GM19372 (cell line): Measurements from ENCODE around the gene MBNL1.
"Not testable (repeated sequence)": the region's sequence is repeated elsewhere in the genome, so short reads cannot be mapped to it uniquely, and the experiment has no call there.

Source experiments
- ATAC-seq: cut with Tn5 transposase; IDR thresholded peaks from one replicate; pipeline ENCODE4 v1.9.1; 2021; ENCODE audit warnings: mild to moderate bottlenecking, low read depth, moderate library complexity; ENCODE audit not compliant: unreplicated experiment

Gene MBNL1

GRCh38 chr3:152391671-152392070, 122.9 kb downstream of the MBNL1 start:
- ATAC-seq: no peak

GRCh38 chr3:152392272-152392880, 123.6 kb downstream of the MBNL1 start:
- no peak for ATAC-seq

- ATAC-seq: no peak
Observed at GRCh38 chr3:152394246-152394645, 125.5 kb downstream of the MBNL1 start.

GRCh38 chr3:152395764-152396163, 127.0 kb downstream of the MBNL1 start:
- ATAC-seq: no peak

GRCh38 chr3:152396867-152397266, 128.1 kb downstream of the MBNL1 start:
- no peak for ATAC-seq

- not testable (repeated sequence) for ATAC-seq
Observed at GRCh38 chr3:152397348-152397747, 128.6 kb downstream of the MBNL1 start.

- ATAC-seq: no peak
Observed at GRCh38 chr3:152398495-152398894, 129.8 kb downstream of the MBNL1 start.

- no peak for ATAC-seq
Observed at GRCh38 chr3:152399374-152399773, 130.6 kb downstream of the MBNL1 start.

- ATAC-seq: no peak
Observed at GRCh38 chr3:152400887-152401286, 132.2 kb downstream of the MBNL1 start.

GRCh38 chr3:152402695-152403451, 134.1 kb downstream of the MBNL1 start:
- ATAC-seq: no peak

GRCh38 chr3:152403632-152404066, 134.9 kb downstream of the MBNL1 start:
- no peak for ATAC-seq

GRCh38 chr3:152404976-152405375, 136.2 kb downstream of the MBNL1 start:
- ATAC-seq: no peak

GRCh38 chr3:152405915-152406802, 137.4 kb downstream of the MBNL1 start:
- ATAC-seq: no peak

- no peak for ATAC-seq
Observed at GRCh38 chr3:152413240-152413639, 144.5 kb downstream of the MBNL1 start.

GRCh38 chr3:152416808-152417580, 148.3 kb downstream of the MBNL1 start:
- no peak for ATAC-seq

GRCh38 chr3:152419748-152420147, 151.0 kb downstream of the MBNL1 start:
- ATAC-seq: no peak

- ATAC-seq: no peak
Observed at GRCh38 chr3:152421162-152421561, 152.4 kb downstream of the MBNL1 start.

- no peak for ATAC-seq
Observed at GRCh38 chr3:152426393-152426792, 157.7 kb downstream of the MBNL1 start.

GRCh38 chr3:152428577-152428976, 159.8 kb downstream of the MBNL1 start:
- ATAC-seq: no peak

GRCh38 chr3:152430223-152431002, 161.7 kb downstream of the MBNL1 start:
- ATAC-seq: no peak
